B cell (primary cell): Measurements from ENCODE around the gene IL23A. TPM values are rescaled to one million over a fixed set of nuclear protein-coding genes. Genes with fewer than 3 reads are reported as not detected.

Experiments
- ATAC-seq: fragments of 200-7000 bp; cut with Tn5 transposase; one replicate; pipeline ENCODE4 v1.10.0; 2021; ENCODE audit warnings: low read depth, mild to moderate bottlenecking, moderate number of reproducible peaks, moderate library complexity
- CTCF ChIA-PET: fragments of 350-600 bp; sonication (Branson Sonifier 250); formaldehyde crosslinking; loops from one replicate; lab custom pipeline; 2021; ENCODE audit warnings: antibody characterized with exemption, inconsistent platforms; lab: Charles Lee
- POLR2A ChIA-PET: fragments of 350-600 bp; sonication (Branson Sonifier 250); formaldehyde crosslinking; loops from one replicate; lab custom pipeline; 2021; ENCODE audit warnings: antibody characterized with exemption; lab: Charles Lee
- DNase-seq: peaks from one replicate; pipeline ENCODE4 v3.0.0; 2013
- H2AFZ ChIP-seq: 2 replicates; pipeline ENCODE4 v1.6.1; 2012; ENCODE audit warnings: mild to moderate bottlenecking, low read depth, low read length; ENCODE audit not compliant: insufficient read depth, poor library complexity, severe bottlenecking
- H3K27ac ChIP-seq, 2 donors: 1 replicate in 1 of 2; 2 replicates in 1 of 2; pipeline ENCODE4 v1.5.1; 2012 to 2013; ENCODE audit warnings: low read length in 2 of 2, mild to moderate bottlenecking in 2 of 2, moderate library complexity in 1 of 2
- H3K27me3 ChIP-seq, 4 experiments: fragments of 200-600 bp in 1 of 4; sonication (generic) in 1 of 4; replicated peaks in 1 of 4; 1 replicate in 2 of 4; 2 replicates in 2 of 4; pipeline versions ENCODE4 v1.6.1 to v1.7.0; 2013 to 2016; ENCODE audit warnings: low read length in 3 of 4, mild to moderate bottlenecking in 2 of 4, mixed read lengths in 1 of 4, moderate library complexity in 1 of 4; ENCODE audit not compliant: insufficient read depth in 4 of 4, control insufficient read depth in 3 of 4; ENCODE audit errors: control extremely low read depth in 1 of 4
- H3K36me3 ChIP-seq, 2 experiments: replicated peaks in 1 of 2; 1 replicate in 1 of 2; 2 replicates in 1 of 2; pipeline versions ENCODE4 v1.6.1 to v1.7.1; 2013; ENCODE audit warnings: low read length in 1 of 2; ENCODE audit not compliant: insufficient read depth in 2 of 2, control insufficient read depth in 1 of 2; ENCODE audit errors: control extremely low read depth in 1 of 2, extremely low read depth in 1 of 2
- H3K4me1 ChIP-seq, 2 donors: fragments of 200-600 bp in 1 of 2; sonication (generic) in 1 of 2; 1 replicate in 1 of 2; 2 replicates in 1 of 2; pipeline versions ENCODE4 v1.5.1 to v1.6.1; 2013 to 2017; ENCODE audit warnings: low read length in 2 of 2; ENCODE audit not compliant: control insufficient read depth in 2 of 2, insufficient read depth in 2 of 2
- H3K4me2 ChIP-seq: replicated peaks from 2 replicates; pipeline ENCODE3; 2012; ENCODE audit warnings: mild to moderate bottlenecking, low read depth, low read length; ENCODE audit not compliant: poor library complexity, severe bottlenecking
- H3K4me3 ChIP-seq, 5 experiments: fragments of 200-600 bp in 1 of 5; sonication (generic) in 1 of 5; 1 replicate in 3 of 5; 2 replicates in 2 of 5; pipeline versions ENCODE4 v1.5.1 to v1.7.0; 2011 to 2016; ENCODE audit warnings: low read length in 4 of 5, mild to moderate bottlenecking in 4 of 5, low read depth in 2 of 5, control low read depth in 1 of 5, moderate library complexity in 1 of 5; ENCODE audit not compliant: insufficient read depth in 1 of 5; ENCODE audit errors: control extremely low read depth in 1 of 5, extremely low read depth in 1 of 5
- H3K79me2 ChIP-seq: fragments of 200-600 bp; sonication (generic); one replicate; pipeline ENCODE4 v1.6.0; 2016; ENCODE audit warnings: low read length; ENCODE audit not compliant: control insufficient read depth, insufficient read depth
- H3K9ac ChIP-seq: fragments of 200-600 bp; sonication (generic); 2 replicates; pipeline ENCODE4 v1.6.1; 2017; ENCODE audit warnings: mild to moderate bottlenecking, low read length, moderate library complexity
- H3K9me3 ChIP-seq, 3 donors: one replicate each; pipeline versions ENCODE4 v1.6.1 to v1.7.1; 2013; ENCODE audit warnings: low read length in 2 of 3; ENCODE audit not compliant: control insufficient read depth in 2 of 3, insufficient read depth in 1 of 3; ENCODE audit errors: control extremely low read depth in 1 of 3
- H4K20me1 ChIP-seq: 2 replicates; pipeline ENCODE4 v1.6.0; 2012; ENCODE audit warnings: mild to moderate bottlenecking, low read length; ENCODE audit not compliant: insufficient read depth, control insufficient read depth, poor library complexity, severe bottlenecking
- H3K27ac Mint-ChIP-seq: one replicate; pipeline ENCODE4 v1.8.0; 2021; ENCODE audit warnings: mixed read lengths
- H3K27me3 Mint-ChIP-seq: one replicate; pipeline ENCODE4 v1.8.0; 2021; ENCODE audit warnings: mixed read lengths
- H3K4me1 Mint-ChIP-seq: one replicate; pipeline ENCODE4 v1.8.0; 2021; ENCODE audit warnings: mixed read lengths
- H3K4me3 Mint-ChIP-seq: one replicate; pipeline ENCODE4 v1.8.0; 2021; ENCODE audit warnings: mixed read lengths
- H3K9me3 Mint-ChIP-seq: one replicate; pipeline ENCODE4 v1.8.0; 2022; ENCODE audit warnings: mixed read lengths; ENCODE audit not compliant: insufficient read depth
- EZH2 ChIP-seq: IDR thresholded peaks from 2 replicates; pipeline ENCODE4 v1.6.1; 2012; ENCODE audit warnings: borderline replicate concordance, low read depth, mild to moderate bottlenecking, moderate library complexity, low read length; ENCODE audit not compliant: insufficient read depth, poor library complexity, severe bottlenecking
- WGBS: methylation state at CpG from one replicate; pipeline ENCODE4 v1.1.5; 2013; ENCODE audit warnings: missing lambda C conversion rate; ENCODE audit not compliant: insufficient coverage; 5-methylcytosine and 5-hydroxymethylcytosine counted together
- intact Hi-C: fragments of 100-400 bp; cut with micrococcal nuclease; formaldehyde crosslinking; loops from one replicate; pipeline ENCODE4 v1.10.0; 2022
- polyA plus RNA-seq: library from polyadenylated mRNA; depleted of rRNA; stranded (reverse); fragments of >200 nt; gene quantifications from 2 replicates; pipeline ENCODE4 v1.2.3, GENCODE V29; 2012
- total RNA-seq, 2 donors: library from RNA; stranded (reverse); fragments of 120-200 nt in 1 of 2; gene quantifications; 1 replicate in 1 of 2; 2 replicates in 1 of 2; pipeline versions ENCODE4 v1.2.3 to v1.2.4, GENCODE V29; 2013 to 2022
- TF ChIP-seq, protein P1 (sequence below): fragments of 200-600 bp; IDR thresholded peaks from one replicate; pipeline ENCODE4 v1.8.0; 2022; ENCODE audit warnings: antibody characterized with exemption, mild to moderate bottlenecking

The IL23A gene
- total and polyA plus RNA-seq, 2 donors (not counting 1 experiment from before 2014, with no cell fraction given) = 20.5 to 32.6 TPM

DNA sequence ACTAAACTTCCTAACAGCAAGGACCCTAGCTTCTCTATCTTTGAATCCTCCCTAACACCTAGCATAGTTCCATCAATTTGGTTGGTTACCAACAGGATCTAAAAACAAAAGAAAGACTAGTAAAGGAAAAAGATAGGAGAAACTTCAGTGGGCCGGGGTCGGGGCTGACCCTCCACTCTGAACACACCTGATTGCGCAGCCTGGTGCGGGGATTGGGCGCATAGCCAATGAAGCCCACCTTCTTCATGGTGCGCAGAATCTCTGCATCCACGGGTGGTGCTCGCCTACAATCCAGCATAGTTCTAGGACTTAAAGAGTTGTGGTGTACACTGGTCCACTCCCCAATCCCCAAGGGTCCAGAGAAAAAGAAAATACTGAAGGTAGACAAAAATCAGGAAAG is 12.6 kb upstream of the IL23A start:
- Mint-ChIP-seq H3K27me3 (no peaks in the 10 kb centered on the region), H3K4me1 (peaks cover under 1% of the 10 kb centered on the region), H3K27ac (no peak overlapping the region), H3K9me3 (no peaks in the 10 kb centered on the region), H3K4me3 (no peak overlapping the region)
- Histone ChIP-seq H3K4me3 (no peak overlapping the region), H3K9me3 (no peaks in the 10 kb centered on the region), H3K27me3 (no peaks in the 10 kb centered on the region), H3K79me2 (peaks cover 5% of the 10 kb centered on the region), H3K4me2 (no peak overlapping the region), H3K36me3 (peaks cover 10 to 59% of the 10 kb centered on the region in 2 experiments), H2AFZ (no peak overlapping the region), H3K27ac (no peak overlapping the region), H4K20me1 (no peaks in the 10 kb centered on the region), H3K9ac (no peak overlapping the region), H3K4me1 (no peaks in the 10 kb centered on the region)
- ATAC-seq = no peak
- no peak for DNase-seq
- ChIA-PET CTCF (interaction anchor here (0.6 kb wide), 1 partner anchor 165 kb away, joined by 3 read pairs; no protein-coding TSS in a partner anchor), POLR2A (interaction anchor here (0.8 to 0.9 kb wide), 2 partner anchors 10 to 11 kb away, joined by 3 to 4 read pairs; partner anchors contain the start of gene CNPY2)
- intact Hi-C loops = no loop called here
- TF ChIP-seq EZH2 = no peak
- TF ChIP-seq, protein P1, sequence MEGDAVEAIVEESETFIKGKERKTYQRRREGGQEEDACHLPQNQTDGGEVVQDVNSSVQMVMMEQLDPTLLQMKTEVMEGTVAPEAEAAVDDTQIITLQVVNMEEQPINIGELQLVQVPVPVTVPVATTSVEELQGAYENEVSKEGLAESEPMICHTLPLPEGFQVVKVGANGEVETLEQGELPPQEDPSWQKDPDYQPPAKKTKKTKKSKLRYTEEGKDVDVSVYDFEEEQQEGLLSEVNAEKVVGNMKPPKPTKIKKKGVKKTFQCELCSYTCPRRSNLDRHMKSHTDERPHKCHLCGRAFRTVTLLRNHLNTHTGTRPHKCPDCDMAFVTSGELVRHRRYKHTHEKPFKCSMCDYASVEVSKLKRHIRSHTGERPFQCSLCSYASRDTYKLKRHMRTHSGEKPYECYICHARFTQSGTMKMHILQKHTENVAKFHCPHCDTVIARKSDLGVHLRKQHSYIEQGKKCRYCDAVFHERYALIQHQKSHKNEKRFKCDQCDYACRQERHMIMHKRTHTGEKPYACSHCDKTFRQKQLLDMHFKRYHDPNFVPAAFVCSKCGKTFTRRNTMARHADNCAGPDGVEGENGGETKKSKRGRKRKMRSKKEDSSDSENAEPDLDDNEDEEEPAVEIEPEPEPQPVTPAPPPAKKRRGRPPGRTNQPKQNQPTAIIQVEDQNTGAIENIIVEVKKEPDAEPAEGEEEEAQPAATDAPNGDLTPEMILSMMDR = no peak
- 98% methylated on average over 7 of the region's 8 CpGs for WGBS

DNA sequence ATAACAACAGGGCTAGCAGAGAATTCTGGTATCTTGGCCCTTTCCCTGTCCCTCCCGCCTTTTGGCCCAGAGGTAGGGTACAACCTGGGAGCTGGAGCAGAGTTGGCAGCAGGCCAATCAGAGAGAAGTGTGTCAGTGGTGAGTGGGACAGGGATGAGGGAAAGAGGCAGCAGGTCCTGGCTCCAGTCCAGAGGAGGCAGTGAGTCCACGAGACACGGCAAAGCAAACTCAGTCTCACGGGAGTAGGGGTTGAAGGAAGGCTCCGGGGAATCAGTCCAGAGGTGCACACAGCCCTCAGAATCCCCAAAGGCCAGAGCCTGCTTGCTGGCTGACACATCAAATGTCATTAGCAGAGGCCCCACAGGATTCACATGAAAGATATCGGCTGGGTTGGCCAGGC is 12.2 kb upstream of the IL23A start:
- intact Hi-C loops = no loop called here
- peaks cover 4% of the 10 kb centered on the region for H3K4me1 Mint-ChIP-seq
- H3K27me3 Mint-ChIP-seq = no peaks in the 10 kb centered on the region
- POLR2A ChIA-PET = interaction anchor here (0.9 kb wide), 1 partner anchor 11 kb away, joined by 4 read pairs; no protein-coding TSS in a partner anchor
- H3K9me3 Mint-ChIP-seq = no peaks in the 10 kb centered on the region
- Histone ChIP-seq H3K27ac (no peak overlapping the region), H3K27me3 (no peaks in the 10 kb centered on the region), H2AFZ (no peak overlapping the region), H3K36me3 (peaks cover 10 to 59% of the 10 kb centered on the region in 2 experiments), H3K9me3 (no peaks in the 10 kb centered on the region), H4K20me1 (no peaks in the 10 kb centered on the region), H3K4me1 (no peaks in the 10 kb centered on the region), H3K4me3 (no peak overlapping the region), H3K4me2 (no peak overlapping the region), H3K79me2 (peaks cover 8% of the 10 kb centered on the region), H3K9ac (no peak overlapping the region)
- CTCF ChIA-PET = interaction anchor here (0.6 to 0.7 kb wide), 2 partner anchors 138 to 164 kb away, joined by 3 read pairs; no protein-coding TSS in a partner anchor
- no peak overlapping the region for H3K27ac Mint-ChIP-seq
- no peak for TF ChIP-seq EZH2
- TF ChIP-seq, protein P1 = no peak
- H3K4me3 Mint-ChIP-seq = no peak overlapping the region
- no peak for ATAC-seq
- DNase-seq = no peak
- 81% methylated on average over 4 of the region's 6 CpGs for WGBS
